ENCODE results near the gene SLC66A1.

DNA sequence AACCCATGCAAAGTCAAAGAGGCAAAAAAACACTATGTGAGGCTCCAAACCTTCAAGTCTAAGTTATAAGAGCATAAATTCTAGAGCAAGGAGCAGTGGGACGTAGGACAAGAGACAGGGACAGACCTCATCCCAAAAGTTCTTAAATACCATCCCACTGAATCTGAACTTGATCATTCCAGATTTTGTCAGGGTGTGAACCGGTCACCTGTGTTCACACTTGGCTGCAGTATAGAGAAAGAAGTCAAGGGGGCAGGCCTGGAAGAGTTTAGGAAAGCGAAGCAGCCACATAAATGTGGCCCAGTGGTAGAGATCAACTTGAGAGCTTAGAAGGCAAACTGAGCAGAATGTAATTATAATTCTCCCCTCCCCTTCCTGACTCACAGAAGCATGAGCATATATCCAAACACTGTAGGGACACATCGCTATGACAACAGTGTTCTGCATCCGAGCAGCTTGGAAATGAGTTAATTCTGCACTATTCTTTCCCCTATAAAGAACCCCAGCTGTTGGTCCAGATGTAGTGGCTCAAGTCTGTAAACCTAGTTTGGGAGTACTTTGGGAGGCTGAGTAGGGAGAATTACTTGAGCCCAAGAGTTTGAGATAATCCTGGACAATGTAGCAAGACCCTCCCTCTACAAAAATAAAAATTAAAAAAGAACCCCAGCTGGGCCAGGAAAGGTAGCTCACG is 2.9 kb upstream of the SLC66A1 start:
- TF ChIP-seq, protein P1, sequence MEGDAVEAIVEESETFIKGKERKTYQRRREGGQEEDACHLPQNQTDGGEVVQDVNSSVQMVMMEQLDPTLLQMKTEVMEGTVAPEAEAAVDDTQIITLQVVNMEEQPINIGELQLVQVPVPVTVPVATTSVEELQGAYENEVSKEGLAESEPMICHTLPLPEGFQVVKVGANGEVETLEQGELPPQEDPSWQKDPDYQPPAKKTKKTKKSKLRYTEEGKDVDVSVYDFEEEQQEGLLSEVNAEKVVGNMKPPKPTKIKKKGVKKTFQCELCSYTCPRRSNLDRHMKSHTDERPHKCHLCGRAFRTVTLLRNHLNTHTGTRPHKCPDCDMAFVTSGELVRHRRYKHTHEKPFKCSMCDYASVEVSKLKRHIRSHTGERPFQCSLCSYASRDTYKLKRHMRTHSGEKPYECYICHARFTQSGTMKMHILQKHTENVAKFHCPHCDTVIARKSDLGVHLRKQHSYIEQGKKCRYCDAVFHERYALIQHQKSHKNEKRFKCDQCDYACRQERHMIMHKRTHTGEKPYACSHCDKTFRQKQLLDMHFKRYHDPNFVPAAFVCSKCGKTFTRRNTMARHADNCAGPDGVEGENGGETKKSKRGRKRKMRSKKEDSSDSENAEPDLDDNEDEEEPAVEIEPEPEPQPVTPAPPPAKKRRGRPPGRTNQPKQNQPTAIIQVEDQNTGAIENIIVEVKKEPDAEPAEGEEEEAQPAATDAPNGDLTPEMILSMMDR (IDR thresholded peaks at IDR 0.05): no peak
- no peak for TF ChIP-seq POLR2A (IDR thresholded peaks at IDR 0.05; ENCODE audit: low read depth)
